Hepatocyte (in vitro differentiated cells): ENCODE measurements around the gene BMP6.

Source experiments
- CTCF ChIP-seq: fragments of 200-600 bp; sonication (generic); IDR thresholded peaks from 2 replicates; pipeline ENCODE4 v1.5.1; 2016; ENCODE audit warnings: antibody characterized with exemption, mild to moderate bottlenecking; ENCODE audit not compliant: poor library complexity
- EZH2phosphoT487 ChIP-seq: fragments of 200-600 bp; sonication (generic); IDR thresholded peaks from one replicate; pipeline ENCODE4 v1.6.1; 2018; ENCODE audit warnings: antibody characterized with exemption, mild to moderate bottlenecking, low read depth, moderate library complexity; ENCODE audit not compliant: unreplicated experiment, severe bottlenecking

GRCh38 chr6:7896465-7896987 lies 170.6 kb downstream of the BMP6 start:
- TF ChIP-seq CTCF: no peak
- no peak for TF ChIP-seq EZH2phosphoT487
